OCI-LY3 (cell line): ENCODE results near the gene INO80D.

Source experiments
- H2AFZ ChIP-seq: fragments of 200-600, 300-600 bp; shearing (Covaris generic); 2 replicates; pipeline ENCODE4 v1.6.0; 2014; ENCODE audit warnings: antibody characterized with exemption, low read depth, low read length
- H3K27ac ChIP-seq: fragments of 200-600, 300-600 bp; sonication (generic); 2 replicates; pipeline ENCODE4 v1.5.1; 2014; ENCODE audit warnings: mild to moderate bottlenecking, low read length, moderate library complexity, mixed read lengths
- H3K27me3 ChIP-seq: fragments of 200-600, 300-600 bp; sonication (generic); 2 replicates; pipeline ENCODE4 v1.6.1; 2014; ENCODE audit warnings: low read depth, low read length, mixed read lengths
- H3K36me3 ChIP-seq: fragments of 200-600, 300-600 bp; sonication (generic); replicated peaks from 2 replicates; pipeline ENCODE3; 2014; ENCODE audit warnings: low read depth, low read length, mixed read lengths
- H3K4me1 ChIP-seq: fragments of 300-600, 200-600 bp; sonication (generic); 2 replicates; pipeline ENCODE4 v1.6.1; 2014; ENCODE audit warnings: low read length, mixed read lengths
- H3K4me2 ChIP-seq: fragments of 200-600, 300-600 bp; sonication (generic); 2 replicates; pipeline ENCODE4 v1.6.1; 2014; ENCODE audit warnings: low read length, mixed read lengths
- H3K4me3 ChIP-seq: fragments of 300-600, 200-600 bp; sonication (generic); 2 replicates; pipeline ENCODE4 v1.5.1; 2014; ENCODE audit warnings: antibody characterized with exemption, mild to moderate bottlenecking, low read length, moderate library complexity
- H3K79me2 ChIP-seq: fragments of 300-600, 200-600 bp; shearing (Covaris generic); 2 replicates; pipeline ENCODE4 v1.6.1; 2014; ENCODE audit warnings: mild to moderate bottlenecking, low read length, mixed read lengths
- H3K9ac ChIP-seq: fragments of 300-600, 200-600 bp; shearing (Covaris generic); 2 replicates; pipeline ENCODE4 v1.6.0; 2014; ENCODE audit warnings: mild to moderate bottlenecking, low read length, moderate library complexity
- H3K9me3 ChIP-seq: fragments of 200-600, 300-600 bp; shearing (Covaris generic); 2 replicates; pipeline ENCODE4 v1.6.1; 2014; ENCODE audit warnings: low read length, mixed read lengths; ENCODE audit not compliant: insufficient read depth
- H4K20me1 ChIP-seq: fragments of 200-600, 300-600 bp; sonication (generic); 2 replicates; pipeline ENCODE4 v1.6.1; 2016; ENCODE audit warnings: low read length, mixed read lengths; ENCODE audit not compliant: insufficient read depth
- CTCF ChIP-seq: fragments of 200-600, 300-600 bp; sonication (generic); IDR thresholded peaks from 2 replicates; pipeline ENCODE4 v1.5.1; 2014; ENCODE audit warnings: antibody characterized with exemption, low read length, low read depth
- EZH2phosphoT487 ChIP-seq: fragments of 200-600 bp; shearing (Covaris generic); IDR thresholded peaks from 2 replicates; pipeline ENCODE4 v1.6.1; 2018; ENCODE audit warnings: antibody characterized with exemption, mixed run types, low read depth

INO80D gene

GRCh38 chr2:206116278-206116677, 30.3 kb upstream of the INO80D start:
- H3K9me3 ChIP-seq: no peaks in the 10 kb centered on the region
- no peaks in the 10 kb centered on the region for H3K27me3 ChIP-seq
- no peak overlapping the region for H3K4me3 ChIP-seq
- no peak overlapping the region for H3K9ac ChIP-seq
- H3K4me1 ChIP-seq: no peaks in the 10 kb centered on the region
- no peaks in the 10 kb centered on the region for H4K20me1 ChIP-seq
- H3K4me2 ChIP-seq: no peak overlapping the region
- no peak for TF ChIP-seq EZH2phosphoT487
- no peak for TF ChIP-seq CTCF
- H2AFZ ChIP-seq: no peak overlapping the region
- H3K36me3 ChIP-seq: peaks cover 11% of the 10 kb centered on the region
- no peaks in the 10 kb centered on the region for H3K79me2 ChIP-seq
- no peak overlapping the region for H3K27ac ChIP-seq

- no peak overlapping the region for H2AFZ ChIP-seq
- H3K27me3 ChIP-seq: no peaks in the 10 kb centered on the region
- TF ChIP-seq EZH2phosphoT487: no peak
- H3K27ac ChIP-seq: no peak overlapping the region
- H3K4me2 ChIP-seq: no peak overlapping the region
- no peaks in the 10 kb centered on the region for H3K79me2 ChIP-seq
- H3K9me3 ChIP-seq: no peaks in the 10 kb centered on the region
- H3K4me1 ChIP-seq: no peaks in the 10 kb centered on the region
- no peak overlapping the region for H3K4me3 ChIP-seq
- H4K20me1 ChIP-seq: no peaks in the 10 kb centered on the region
- H3K9ac ChIP-seq: no peak overlapping the region
- peaks cover 6% of the 10 kb centered on the region for H3K36me3 ChIP-seq
Observed at GRCh38 chr2:206115026-206115578, 29.1 kb upstream of the INO80D start.

GRCh38 chr2:206112846-206113547, 27.0 kb upstream of the INO80D start:
- H4K20me1 ChIP-seq: no peaks in the 10 kb centered on the region
- no peak for TF ChIP-seq EZH2phosphoT487
- no peak for TF ChIP-seq CTCF
- no peaks in the 10 kb centered on the region for H3K79me2 ChIP-seq
- no peak overlapping the region for H3K9ac ChIP-seq
- no peaks in the 10 kb centered on the region for H3K9me3 ChIP-seq
- H3K36me3 ChIP-seq: peaks cover 2% of the 10 kb centered on the region
- H3K4me1 ChIP-seq: no peaks in the 10 kb centered on the region
- H3K27ac ChIP-seq: no peak overlapping the region
- H3K27me3 ChIP-seq: no peaks in the 10 kb centered on the region
- no peak overlapping the region for H2AFZ ChIP-seq
- H3K4me3 ChIP-seq: no peak overlapping the region
- no peak overlapping the region for H3K4me2 ChIP-seq

- Histone ChIP-seq H3K4me3 (no peak overlapping the region), H2AFZ (no peak overlapping the region), H3K9me3 (no peaks in the 10 kb centered on the region), H3K27me3 (no peaks in the 10 kb centered on the region), H3K36me3 (peaks cover under 1% of the 10 kb centered on the region), H4K20me1 (no peaks in the 10 kb centered on the region), H3K9ac (no peak overlapping the region), H3K79me2 (no peaks in the 10 kb centered on the region), H3K27ac (no peak overlapping the region), H3K4me2 (no peak overlapping the region), H3K4me1 (no peaks in the 10 kb centered on the region)
- TF ChIP-seq EZH2phosphoT487: no peak
Observed at GRCh38 chr2:206112108-206112507, 26.1 kb upstream of the INO80D start.

- H3K4me3 ChIP-seq: no peak overlapping the region
- H4K20me1 ChIP-seq: no peaks in the 10 kb centered on the region
- H3K4me2 ChIP-seq: no peak overlapping the region
- H3K36me3 ChIP-seq: no peaks in the 10 kb centered on the region
- H3K27me3 ChIP-seq: no peaks in the 10 kb centered on the region
- TF ChIP-seq CTCF (no peak), EZH2phosphoT487 (no peak)
- no peak overlapping the region for H3K9ac ChIP-seq
- H2AFZ ChIP-seq: no peak overlapping the region
- H3K27ac ChIP-seq: no peak overlapping the region
- H3K4me1 ChIP-seq: no peaks in the 10 kb centered on the region
- no peaks in the 10 kb centered on the region for H3K79me2 ChIP-seq
- H3K9me3 ChIP-seq: no peaks in the 10 kb centered on the region
Observed at GRCh38 chr2:206108713-206109112, 22.7 kb upstream of the INO80D start.
